Endothelial cell (in vitro differentiated cells): ENCODE data around the gene PRSS16. TPM values are rescaled to one million over a fixed set of nuclear protein-coding genes. Genes with fewer than 3 reads are reported as not detected.

ENCODE experiments used
- DNase-seq: peaks from one replicate; pipeline ENCODE4 v3.0.0; 2021; ENCODE audit warnings: low spot score
- H3K27ac Mint-ChIP-seq: one replicate; pipeline ENCODE4 v1.8.0; 2021; ENCODE audit warnings: mixed read lengths, inconsistent platforms; ENCODE audit not compliant: unreplicated experiment
- H3K27me3 Mint-ChIP-seq: one replicate; pipeline ENCODE4 v1.8.0; 2021; ENCODE audit warnings: mild to moderate bottlenecking, moderate library complexity, mixed read lengths, inconsistent platforms; ENCODE audit not compliant: unreplicated experiment
- H3K36me3 Mint-ChIP-seq: one replicate; pipeline ENCODE4 v1.8.0; 2021; ENCODE audit warnings: mild to moderate bottlenecking, low read depth, mixed read lengths, inconsistent platforms; ENCODE audit not compliant: unreplicated experiment
- H3K4me1 Mint-ChIP-seq: one replicate; pipeline ENCODE4 v1.8.0; 2021; ENCODE audit warnings: mild to moderate bottlenecking, mixed read lengths, inconsistent platforms; ENCODE audit not compliant: unreplicated experiment
- H3K4me3 Mint-ChIP-seq: one replicate; pipeline ENCODE4 v1.8.0; 2021; ENCODE audit warnings: mild to moderate bottlenecking, mixed read lengths, inconsistent platforms; ENCODE audit not compliant: unreplicated experiment
- H3K9me3 Mint-ChIP-seq: one replicate; pipeline ENCODE4 v1.8.0; 2021; ENCODE audit warnings: mixed read lengths, inconsistent platforms; ENCODE audit not compliant: unreplicated experiment
- total RNA-seq: library from RNA; stranded (reverse); fragmentation: NEBNext Ultra II Directional; extraction: Animal tissue kit (Norgen Biotek cat#: 25700); gene quantifications from one replicate; pipeline ENCODE4 v1.2.1, GENCODE V29; 2021; ENCODE audit not compliant: unreplicated experiment
- TF ChIP-seq, protein P1 (sequence below): fragments of 200-600 bp; sonication (generic); IDR thresholded peaks from one replicate; pipeline ENCODE4 v1.5.0; 2021; ENCODE audit warnings: antibody characterized with exemption; ENCODE audit not compliant: unreplicated experiment

Gene PRSS16
- total RNA-seq, 1 donor from 2014 or later = 6.1 TPM

DNA sequence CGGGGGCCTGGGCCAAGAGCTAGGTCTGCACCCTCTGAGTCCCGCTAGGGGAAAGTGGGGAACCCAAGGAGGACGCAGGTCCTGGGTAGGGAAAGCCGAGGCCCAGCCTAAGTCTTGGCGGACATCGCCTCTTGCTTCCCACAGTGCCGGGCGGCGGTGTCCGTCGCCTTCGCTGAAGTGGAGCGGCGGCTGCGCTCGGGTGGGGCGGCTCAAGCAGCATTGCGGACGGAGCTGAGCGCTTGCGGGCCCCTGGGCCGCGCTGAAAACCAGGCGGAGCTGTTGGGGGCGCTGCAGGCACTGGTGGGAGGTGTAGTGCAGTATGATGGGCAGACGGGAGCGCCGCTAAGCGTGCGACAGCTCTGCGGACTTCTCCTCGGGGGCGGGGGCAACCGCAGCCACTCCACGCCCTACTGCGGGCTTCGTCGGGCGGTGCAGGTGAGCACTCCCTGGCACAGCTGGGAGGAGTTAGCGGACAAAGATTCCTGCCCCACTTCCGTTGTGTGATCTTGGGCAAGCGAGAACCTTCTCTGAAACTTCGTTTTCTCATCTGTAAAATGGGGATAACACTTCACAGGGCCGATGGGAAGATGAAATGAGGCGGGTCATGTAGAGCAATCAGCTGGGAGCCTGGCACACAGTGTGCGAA is 4.2 kb downstream of the PRSS16 start:
- Mint-ChIP-seq H3K4me1 (peaks cover 3% of the 10 kb centered on the region), H3K27ac (no peak overlapping the region), H3K9me3 (no peaks in the 10 kb centered on the region), H3K4me3 (peak overlapping the region; percentile 86), H3K27me3 (peaks cover 4% of the 10 kb centered on the region), H3K36me3 (no peaks in the 10 kb centered on the region)
- DNase-seq = peak; percentile 90
- TF ChIP-seq, protein P1, sequence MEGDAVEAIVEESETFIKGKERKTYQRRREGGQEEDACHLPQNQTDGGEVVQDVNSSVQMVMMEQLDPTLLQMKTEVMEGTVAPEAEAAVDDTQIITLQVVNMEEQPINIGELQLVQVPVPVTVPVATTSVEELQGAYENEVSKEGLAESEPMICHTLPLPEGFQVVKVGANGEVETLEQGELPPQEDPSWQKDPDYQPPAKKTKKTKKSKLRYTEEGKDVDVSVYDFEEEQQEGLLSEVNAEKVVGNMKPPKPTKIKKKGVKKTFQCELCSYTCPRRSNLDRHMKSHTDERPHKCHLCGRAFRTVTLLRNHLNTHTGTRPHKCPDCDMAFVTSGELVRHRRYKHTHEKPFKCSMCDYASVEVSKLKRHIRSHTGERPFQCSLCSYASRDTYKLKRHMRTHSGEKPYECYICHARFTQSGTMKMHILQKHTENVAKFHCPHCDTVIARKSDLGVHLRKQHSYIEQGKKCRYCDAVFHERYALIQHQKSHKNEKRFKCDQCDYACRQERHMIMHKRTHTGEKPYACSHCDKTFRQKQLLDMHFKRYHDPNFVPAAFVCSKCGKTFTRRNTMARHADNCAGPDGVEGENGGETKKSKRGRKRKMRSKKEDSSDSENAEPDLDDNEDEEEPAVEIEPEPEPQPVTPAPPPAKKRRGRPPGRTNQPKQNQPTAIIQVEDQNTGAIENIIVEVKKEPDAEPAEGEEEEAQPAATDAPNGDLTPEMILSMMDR = no peak

GRCh38 chr6:27254566-27254965 is 7.1 kb downstream of the PRSS16 start:
- TF ChIP-seq, protein P1 = no peak
- no peaks in the 10 kb centered on the region for H3K36me3 Mint-ChIP-seq
- H3K4me1 Mint-ChIP-seq = peaks cover 3% of the 10 kb centered on the region
- no peak for DNase-seq
- H3K4me3 Mint-ChIP-seq = no peak overlapping the region
- no peaks in the 10 kb centered on the region for H3K9me3 Mint-ChIP-seq
- H3K27ac Mint-ChIP-seq = no peak overlapping the region
- no peaks in the 10 kb centered on the region for H3K27me3 Mint-ChIP-seq

- H3K36me3 Mint-ChIP-seq = no peaks in the 10 kb centered on the region
- no peaks in the 10 kb centered on the region for H3K27me3 Mint-ChIP-seq
- H3K27ac Mint-ChIP-seq = no peak overlapping the region
- TF ChIP-seq, protein P1 = no peak
- no peaks in the 10 kb centered on the region for H3K9me3 Mint-ChIP-seq
- no peak for DNase-seq
- no peak overlapping the region for H3K4me3 Mint-ChIP-seq
- peaks cover 3% of the 10 kb centered on the region for H3K4me1 Mint-ChIP-seq
Observed at GRCh38 chr6:27255866-27256265, 8.4 kb downstream of the PRSS16 start.

DNA sequence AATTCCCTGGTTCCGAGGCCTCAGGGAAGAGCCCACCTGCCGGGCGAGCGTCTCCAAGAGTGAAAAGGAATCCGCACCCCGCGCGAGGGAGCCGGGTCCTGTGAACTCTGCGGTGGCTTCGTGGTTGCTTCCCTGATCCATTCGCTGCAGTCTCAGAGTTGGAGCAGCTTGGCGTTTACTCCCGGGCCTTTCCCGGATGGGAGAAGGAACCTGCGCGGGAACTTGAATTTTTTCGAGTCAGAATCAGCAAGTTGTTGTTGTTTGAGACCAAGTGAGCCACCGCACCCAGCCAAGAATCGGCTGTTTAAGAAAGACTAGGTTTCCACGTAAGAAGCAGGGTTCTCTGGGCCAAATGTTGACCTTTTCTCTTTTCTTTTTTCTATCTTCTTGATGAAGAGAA is 12.9 kb downstream of the PRSS16 start:
- Mint-ChIP-seq H3K27ac (no peak overlapping the region), H3K36me3 (no peaks in the 10 kb centered on the region), H3K4me1 (no peaks in the 10 kb centered on the region), H3K9me3 (no peaks in the 10 kb centered on the region), H3K4me3 (peak overlapping the region; percentile 37), H3K27me3 (no peaks in the 10 kb centered on the region)
- TF ChIP-seq, protein P1 = no peak
- DNase-seq = peak; percentile 29

GRCh38 chr6:27260836-27261375 is 13.4 kb downstream of the PRSS16 start:
- TF ChIP-seq, protein P1 = no peak
- Mint-ChIP-seq H3K36me3 (no peaks in the 10 kb centered on the region), H3K27me3 (no peaks in the 10 kb centered on the region), H3K27ac (no peak overlapping the region), H3K4me1 (no peaks in the 10 kb centered on the region), H3K9me3 (no peaks in the 10 kb centered on the region), H3K4me3 (peak overlapping the region; percentile 37)
- no peak for DNase-seq
